T-helper 1 cell (primary cell): ENCODE measurements around the gene GTF2H4.
"Not testable (repeated sequence)": the region's sequence is repeated elsewhere in the genome, so short reads cannot be mapped to it uniquely, and the experiment has no call there.

Source experiments
- DNase-seq, 5 donors: peaks; one replicate each; pipeline ENCODE4 v3.0.0-alpha.2; 2012 to 2020
- total RNA-seq, 4 donors: gene quantifications; one replicate each; lab custom pipeline; 2026; lab: John Stamatoyannopoulos, UW

The GTF2H4 gene
- total RNA-seq = 0 to 0.54 (median 0.11) reads per million in 4 donors

DNA sequence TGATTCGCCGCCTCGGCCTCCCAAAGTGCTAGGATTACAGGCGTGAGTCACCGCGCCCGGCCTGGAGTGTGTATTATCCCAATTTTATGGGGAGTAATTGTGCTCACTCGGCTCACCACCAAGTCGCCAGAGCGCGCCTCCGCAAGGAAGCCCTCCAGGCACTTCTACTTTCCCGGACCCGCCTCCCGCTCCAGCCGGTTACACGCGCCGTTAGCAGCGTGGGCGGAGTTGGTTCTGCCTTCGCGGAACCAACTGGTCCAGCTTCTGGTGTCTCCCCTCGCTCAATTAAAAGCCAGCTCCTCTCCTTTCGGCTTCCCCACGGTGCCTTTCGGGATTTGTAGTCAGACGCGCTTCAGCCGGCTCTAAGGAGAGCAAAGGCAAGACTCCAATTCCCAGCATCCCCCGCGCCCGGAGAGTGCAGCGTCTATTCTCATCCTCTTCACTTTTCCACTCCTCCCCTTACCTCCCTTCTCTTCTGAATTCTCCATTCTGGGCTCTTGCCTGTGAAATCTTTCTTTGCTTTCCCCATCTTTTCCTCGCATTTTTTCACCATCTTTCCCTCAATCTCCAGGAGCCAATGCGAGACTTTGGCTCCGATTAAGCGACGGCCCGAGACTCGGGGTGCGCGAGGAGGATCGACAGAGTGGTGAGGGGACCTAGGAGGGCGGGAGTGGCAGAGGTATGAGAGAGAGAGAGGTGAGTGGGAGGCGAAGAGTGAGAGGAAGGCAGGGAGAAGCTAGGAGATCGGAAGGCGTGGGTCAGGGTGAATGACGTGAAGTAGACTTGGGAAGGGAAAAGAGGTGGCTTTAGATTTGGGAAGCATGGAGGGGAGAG lies at the start of gene GTF2H4:
GTF2H4 (plus strand) TSS at position 450 of the 834 bp plus-strand sequence.
- peak; percentile 83 to 98 (median 93) for DNase-seq

DNA sequence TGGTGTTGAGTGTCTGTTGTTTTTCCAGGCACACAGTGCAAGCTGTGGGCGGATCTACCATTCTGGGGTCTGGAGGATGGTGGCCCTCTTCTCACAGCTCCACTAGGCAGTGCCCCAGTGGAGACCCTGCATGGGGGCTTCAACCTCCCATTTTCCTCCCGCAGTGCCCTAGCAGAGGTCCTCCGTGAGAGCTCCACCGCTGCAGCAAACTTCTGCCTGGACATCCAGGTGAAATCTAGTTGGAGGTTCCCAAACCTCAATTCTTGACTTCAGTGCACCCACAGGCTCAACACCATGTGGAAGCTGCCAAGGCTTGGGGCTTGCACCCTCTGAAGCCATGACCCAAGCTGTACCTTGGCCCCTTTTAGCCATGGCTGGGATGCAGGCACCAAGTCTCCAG lies 48.3 kb upstream of the GTF2H4 start:
- DNase-seq = not testable (repeated sequence)

DNA sequence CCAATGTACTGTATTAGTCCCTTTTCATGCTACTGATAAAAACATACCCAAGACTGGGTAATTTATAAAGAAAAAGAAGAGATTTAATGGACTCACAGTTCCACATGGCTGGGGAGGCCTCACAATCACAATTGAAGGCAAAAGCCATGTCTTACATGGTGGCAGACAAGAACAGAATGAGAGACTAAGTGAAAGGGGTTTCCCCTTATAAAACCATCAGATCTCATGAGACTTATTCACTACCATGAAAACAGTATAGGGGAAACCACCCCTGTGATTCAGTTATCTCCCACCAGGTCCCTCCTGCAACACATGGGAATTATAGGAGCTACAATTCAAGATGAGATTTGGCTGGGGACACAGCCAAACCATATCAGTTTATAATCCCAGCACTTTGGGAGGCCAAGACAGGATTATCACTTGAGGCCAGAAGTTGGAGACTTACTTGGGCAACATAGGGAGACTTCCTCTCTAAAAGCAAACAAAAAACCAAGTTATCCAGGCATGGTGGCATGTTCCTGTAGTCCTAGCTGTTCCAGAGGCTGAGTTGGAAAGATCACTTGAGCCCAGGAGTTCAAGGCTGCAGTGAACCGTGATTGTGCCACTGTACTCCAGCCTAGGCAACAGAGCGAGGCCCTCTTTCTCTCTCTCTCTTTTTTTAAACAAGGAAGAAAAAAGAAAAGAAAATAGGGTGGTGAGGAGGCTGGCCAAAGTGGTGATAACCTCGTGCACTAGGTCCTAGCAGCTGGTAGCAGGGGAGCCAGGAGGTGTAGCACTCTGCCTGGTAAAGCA lies 46.6 kb upstream of the GTF2H4 start:
- no peak for DNase-seq

DNA sequence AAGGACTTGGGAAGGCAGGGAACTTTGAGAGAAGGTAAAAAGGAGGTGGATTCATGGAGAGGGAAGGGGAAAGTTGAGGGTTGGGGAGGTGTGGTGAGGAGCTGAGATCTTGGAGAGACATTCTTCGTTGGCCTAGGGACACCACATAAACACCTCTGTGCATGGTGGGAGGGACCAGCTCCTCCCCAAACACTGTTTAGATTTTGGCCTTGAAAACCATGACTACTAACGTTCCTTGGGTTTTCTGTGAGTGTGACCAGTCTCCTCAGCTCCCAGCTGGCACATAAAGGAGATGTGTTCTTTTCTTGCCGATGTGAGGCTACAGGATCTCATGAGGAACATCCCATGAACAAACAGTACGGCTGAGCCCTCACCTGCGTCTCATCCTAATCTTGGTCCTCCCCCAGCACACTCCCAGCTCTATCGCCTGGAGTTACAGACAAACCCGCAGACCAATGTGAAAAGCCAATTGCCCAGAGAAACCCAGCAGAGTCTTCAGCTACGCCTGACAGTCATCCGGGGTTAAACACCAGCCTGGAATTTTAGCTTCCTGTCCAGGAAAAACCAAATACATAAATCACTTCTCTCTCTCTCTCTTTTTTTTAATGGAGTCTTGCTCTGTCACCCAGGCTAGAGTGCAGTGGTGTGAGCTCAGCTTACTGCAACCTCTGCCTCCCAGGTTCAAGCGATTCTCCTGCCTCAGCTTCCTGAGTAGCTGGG lies 45.7 kb upstream of the GTF2H4 start:
- no peak for DNase-seq

DNA sequence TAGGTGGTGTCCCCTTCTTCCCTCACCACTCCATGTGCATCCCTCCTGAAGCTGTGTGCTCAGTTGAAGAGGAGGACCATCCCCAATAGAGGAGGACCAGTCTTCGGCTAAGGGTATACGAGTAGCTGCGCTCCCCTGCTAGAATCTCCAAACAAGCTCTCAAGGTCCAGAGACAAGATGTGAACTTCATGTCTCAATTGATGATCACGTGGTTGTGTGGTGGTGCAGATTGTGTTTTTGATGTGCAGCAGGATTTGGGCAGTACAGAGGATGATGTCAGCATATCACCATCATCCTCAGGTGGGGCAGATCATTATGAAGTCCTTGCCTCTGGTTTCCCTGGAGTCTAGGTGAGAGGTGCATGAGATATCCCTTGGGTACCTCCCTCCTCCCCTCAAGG lies 43.7 kb upstream of the GTF2H4 start:
- DNase-seq = no peak

DNA sequence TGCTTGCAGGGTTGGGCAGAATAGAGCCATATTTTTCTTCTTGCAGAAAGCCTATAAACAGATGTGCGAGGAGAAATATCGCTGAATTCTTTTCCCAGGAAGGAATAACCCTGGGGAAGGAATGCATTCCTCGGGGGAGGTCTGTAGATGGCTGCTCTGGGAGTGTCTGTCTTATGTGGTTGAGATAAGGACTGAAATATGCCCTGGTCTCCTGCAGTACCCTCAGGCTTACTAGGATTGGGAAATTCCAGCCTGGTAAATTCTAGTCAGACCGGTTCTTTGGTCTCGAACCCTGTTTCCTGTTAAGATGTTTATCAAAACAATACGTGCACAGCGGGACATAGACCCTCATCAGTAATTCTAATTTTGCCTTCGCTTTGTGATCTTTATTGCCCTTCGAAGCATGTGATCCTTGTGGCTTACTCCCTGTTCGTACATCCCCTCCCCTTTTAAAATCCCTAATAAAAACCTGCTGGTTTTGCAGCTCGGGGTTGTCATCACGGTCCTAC lies 38.7 kb upstream of the GTF2H4 start:
- not testable (repeated sequence) for DNase-seq

DNA sequence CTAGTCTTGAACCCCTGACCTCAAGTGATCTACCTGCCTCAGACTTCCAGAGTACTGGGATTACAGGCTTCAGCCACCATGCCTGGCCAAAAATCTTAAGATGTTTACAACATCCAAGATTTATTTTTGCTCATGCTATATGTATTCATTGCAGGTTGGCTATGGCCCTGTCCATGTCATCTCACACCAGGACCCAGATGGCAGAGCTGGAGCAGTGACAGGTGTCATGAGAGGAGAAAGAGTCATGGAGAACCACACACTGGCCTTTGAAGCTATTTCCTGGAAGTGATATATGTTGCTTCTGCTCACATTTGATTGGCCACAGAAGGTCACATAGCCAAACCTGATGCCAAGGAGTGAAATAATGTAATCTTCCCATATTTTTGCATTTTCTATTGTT lies 37.5 kb upstream of the GTF2H4 start:
- no peak for DNase-seq

DNA sequence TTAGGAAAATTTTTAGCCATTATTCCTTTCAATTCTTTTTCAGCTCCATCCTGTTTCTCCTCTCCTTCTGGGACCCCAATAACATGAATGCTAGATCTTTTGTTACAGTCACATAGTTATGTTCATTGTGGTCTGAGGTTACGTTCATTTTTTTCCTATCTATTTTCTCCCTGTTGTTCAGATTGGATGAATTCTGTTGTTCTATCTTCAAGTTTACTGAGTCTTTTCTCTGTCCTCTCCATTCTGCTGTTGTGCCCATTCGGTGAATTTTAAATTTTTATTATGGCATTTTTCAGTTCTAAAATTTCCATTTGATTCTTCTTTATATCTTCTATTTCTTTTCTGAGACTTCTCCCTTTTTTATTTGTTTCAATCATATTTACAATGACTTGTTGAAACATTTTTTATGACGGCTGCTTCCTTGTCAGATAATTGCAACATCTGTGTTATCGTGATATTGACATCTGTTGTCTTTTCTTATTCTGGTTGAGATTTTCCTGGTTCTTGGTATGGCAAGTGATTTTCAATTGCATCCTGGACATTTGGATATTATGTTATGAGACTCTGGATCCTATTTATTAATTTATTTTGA lies 36.3 kb upstream of the GTF2H4 start:
- no peak for DNase-seq

DNA sequence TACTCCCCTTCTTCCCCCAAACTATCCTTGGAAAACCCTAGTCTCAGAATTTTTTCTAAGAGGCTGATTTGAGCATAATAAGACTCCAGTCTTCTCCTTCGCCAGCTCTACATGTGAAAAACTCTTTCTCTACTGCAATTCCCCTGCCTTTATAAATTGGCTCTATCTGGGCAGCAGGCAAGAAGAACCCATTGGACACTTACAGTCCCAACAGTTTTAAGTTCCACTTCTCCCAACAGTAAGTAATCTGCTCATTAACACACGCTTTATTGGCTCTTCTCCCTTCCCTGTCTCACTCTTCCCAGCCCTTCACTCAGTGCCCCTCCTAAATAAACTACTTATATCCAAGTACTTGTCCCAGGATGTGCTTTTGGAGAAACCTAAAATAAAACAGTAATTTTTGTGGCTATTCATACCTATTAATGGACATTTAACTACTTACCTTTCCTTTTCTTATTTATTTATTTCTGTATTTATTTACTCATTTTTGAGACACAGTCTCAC lies 34.8 kb upstream of the GTF2H4 start:
- no peak for DNase-seq

DNA sequence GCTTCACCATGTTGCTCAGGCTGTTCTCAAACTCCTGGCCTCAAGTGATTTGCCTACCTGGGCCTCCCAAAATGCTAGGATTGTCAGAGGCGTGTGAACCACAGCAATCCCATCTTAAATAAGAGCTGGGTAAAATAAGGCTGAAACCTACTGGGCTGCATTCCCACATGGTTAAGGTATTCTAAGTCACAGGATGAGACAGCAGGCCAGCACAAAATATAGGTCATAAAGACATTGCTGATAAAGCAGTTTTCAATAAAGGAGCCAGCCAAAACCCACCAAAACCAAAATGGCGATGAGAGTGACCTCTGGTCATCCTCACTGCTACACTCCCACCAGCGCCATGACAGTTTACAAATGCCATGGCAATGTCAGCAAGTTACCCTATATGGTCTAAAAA lies 34.2 kb upstream of the GTF2H4 start:
- not testable (repeated sequence) for DNase-seq

DNA sequence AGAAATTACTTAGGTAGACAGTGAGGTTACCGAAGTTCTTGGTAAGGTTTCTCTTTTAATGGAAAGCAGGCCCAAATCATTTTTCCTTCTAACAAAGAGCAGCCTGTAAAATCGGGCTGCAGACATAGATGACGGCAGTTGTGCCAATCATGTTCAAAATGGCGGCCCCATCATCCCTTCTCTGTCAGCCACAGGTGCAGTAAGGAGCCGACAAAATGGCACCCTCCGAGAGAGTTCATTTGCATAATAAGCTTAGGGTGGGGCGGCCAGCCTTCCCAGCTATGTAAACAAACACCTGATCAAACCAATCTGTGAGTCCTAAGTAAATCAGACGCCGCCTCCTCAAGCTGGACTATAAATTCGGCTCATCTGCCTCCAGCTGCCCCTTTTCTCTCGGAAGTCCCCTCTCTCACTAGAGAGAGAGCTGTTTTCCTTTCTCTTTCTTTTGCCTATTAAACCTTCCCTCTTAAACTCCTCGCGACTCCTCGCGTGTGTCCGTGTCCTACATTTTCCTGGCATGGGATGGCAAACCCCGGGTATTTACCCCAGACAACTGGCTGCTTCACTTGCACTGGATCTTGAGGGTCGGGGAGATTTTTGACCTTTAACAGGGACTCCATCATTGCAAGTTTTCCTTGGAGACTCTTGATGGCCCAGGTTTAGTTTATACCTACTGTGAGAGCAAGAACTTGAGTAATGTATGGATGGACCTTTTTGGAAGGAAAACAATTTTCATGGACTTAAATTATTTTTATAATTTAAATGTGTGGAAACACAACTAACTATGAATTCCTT lies 32.6 kb upstream of the GTF2H4 start:
- DNase-seq = no peak

DNA sequence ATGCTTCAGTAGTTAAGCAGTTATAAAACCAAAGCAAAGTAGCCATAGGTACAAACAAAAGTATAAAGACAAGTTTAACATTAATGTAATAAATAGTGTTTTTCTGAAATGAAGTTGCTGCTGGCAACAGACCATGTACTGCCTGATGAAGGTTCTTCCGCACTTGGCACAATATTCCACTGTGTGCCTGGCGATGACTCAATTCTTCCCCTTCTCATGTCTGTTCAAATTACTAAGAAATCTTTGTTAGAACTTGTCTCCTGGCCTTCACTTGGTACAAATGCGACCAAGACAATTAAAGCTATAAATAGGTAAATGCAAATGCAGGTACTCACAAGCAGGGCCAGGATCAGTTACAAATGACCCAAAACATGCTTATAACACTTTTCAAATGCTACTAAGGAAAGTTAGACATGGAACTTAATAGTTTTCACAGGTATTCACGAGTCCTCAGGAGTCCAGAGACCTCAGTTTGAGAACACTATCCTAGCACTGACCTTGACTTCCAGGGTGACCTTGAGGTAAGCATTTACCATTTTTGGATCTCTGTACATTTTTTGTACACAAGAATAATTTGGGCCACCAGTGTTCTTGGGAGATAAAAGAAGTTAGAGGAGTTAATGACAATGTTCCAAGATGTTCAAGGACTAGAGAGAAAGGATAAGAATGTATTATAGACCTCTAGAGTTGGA lies 31.8 kb upstream of the GTF2H4 start:
- no peak for DNase-seq

DNA sequence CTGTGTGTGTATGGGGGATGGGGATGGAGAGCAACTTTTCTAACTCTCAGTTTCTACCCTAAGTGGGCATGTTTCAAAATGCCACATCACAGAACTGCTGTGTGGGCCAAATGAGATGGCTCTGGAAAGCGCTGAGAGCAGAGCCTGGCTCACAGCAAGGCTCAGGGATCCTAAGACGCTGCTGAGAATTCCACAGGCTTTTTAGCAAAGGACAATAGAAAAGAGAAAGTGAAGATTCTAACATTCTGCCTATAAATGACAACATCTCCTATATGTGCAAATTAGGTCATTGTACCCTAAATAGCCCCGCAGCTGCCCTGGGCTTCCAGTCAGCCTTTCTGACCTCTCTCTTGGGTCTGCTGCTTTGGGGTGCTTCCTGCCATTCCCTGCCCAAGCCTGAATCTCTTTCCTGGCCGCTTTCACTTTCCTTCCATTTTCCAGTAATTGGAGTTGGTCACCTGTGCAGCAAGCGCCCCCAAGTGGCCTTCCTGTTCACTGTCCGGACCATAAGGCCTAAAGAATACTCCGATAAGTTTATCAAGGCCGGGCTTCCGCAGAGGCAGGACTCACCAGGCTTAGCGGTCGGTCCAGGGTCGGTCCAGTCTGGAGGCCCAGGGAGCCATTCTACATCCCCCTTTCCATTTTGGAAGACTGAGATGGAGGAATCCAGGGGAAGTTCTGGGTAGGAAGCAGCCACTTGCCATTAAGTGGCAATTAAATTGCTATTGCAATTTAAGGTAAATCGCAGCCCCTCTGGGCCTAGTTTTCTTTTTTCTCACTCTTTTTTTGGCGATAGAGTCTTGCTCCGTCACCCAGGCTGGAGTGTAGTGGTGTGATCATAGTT lies 30.4 kb upstream of the GTF2H4 start:
- peak; percentile 46 to 73 (median 58) for DNase-seq

DNA sequence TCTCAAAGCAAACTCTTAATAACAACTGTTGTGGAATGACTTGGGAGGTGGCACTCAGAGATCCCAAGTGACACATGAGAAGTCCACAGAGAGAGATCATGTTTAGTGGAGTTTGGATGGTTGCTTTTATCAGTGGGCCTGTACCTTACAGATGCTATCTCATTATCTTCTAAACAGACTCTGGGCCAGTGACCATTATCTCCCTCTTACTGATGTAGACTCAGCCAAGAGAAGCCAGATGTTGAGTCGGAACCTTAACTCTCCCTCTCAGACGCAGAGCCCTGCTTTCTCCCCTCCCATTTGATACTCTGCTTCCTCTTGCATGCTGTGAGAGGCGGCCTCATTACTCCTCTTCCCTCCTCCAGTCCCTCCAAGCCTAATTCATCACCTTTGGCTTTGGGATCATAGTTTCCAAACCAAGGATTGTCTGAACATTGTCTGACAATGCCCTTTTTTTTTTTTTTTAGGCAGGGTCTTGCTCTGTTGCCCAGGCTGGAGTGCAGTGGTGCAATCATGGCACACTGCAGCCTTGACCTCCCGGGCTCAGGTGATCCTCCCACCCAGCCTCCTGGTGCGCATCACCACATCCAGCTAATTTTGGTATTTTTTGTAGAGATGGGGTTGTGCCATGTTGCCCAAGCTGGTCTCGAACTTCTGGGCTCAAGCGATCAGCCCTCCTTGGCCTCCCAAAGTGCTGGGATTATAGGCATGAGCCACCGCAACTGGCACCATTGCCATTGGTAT lies 28.2 kb upstream of the GTF2H4 start:
- no peak for DNase-seq

DNA sequence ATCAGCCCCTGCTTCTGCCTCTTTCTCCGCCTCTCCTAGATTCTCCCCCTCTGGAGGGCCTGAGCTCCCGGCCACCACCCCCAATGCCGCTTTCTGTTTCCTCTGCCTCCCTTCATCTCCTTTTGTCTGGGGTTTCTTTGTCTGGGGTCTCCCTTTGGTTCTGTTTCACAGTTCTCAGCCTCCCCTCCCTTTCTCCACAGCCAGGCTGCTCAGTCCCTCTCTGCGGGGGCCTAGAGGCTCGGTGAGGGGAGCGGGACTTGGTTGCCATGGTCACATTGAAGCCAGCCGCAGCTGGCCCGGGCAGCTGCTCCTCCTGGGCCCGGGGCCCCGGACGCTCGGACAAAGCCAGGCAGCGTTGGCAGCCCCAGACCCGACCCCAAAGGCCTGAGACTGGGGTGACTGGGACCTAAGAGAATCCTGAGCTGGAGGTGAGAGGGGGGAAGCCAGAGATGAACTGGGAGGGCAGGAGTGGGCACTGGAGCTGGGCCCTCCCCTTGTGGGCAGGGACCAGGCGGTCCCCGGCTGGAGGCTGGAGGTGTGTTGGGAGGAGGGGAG lies 27.2 kb upstream of the GTF2H4 start:
- no peak for DNase-seq

DNA sequence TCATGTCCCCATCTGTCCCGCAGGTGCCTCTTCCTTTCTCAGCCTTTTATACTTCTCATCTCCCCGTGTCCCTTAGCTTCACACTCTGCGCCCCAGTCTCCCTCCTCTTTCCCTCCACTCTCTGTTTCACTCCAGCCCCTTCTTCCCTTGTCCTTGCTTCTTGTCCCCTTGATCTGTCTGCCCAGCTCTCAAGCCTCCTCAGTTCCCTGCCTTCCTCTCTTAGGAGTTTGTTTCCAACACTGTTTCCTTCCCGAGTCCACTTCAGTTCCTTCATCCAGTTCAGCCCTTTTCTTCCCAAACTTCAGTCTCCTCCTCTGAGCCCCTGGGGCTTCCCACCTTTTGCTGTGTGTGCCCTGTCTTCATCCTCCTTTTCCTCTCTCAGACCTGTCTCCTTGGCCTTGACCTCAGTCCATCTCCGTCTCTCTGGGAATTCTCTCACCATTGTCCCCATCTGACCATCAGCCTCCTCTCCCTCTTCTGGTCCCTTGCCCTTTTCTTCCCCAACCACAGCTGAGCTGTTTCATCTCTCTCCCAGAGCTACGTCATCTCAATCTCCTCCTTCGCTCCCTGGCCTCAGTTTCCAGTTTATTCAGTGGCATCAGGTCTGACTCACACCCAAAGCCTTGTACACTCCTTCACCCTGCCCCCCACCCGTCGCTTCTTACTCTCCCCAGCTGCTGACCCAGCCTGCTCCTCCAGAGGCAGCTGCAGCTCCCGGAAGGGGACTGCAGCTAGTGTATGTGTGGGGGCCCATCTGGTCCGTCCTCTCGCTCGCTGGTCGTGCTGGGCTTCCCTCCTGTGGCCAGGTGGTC lies 26.4 kb upstream of the GTF2H4 start:
- DNase-seq = no peak

DNA sequence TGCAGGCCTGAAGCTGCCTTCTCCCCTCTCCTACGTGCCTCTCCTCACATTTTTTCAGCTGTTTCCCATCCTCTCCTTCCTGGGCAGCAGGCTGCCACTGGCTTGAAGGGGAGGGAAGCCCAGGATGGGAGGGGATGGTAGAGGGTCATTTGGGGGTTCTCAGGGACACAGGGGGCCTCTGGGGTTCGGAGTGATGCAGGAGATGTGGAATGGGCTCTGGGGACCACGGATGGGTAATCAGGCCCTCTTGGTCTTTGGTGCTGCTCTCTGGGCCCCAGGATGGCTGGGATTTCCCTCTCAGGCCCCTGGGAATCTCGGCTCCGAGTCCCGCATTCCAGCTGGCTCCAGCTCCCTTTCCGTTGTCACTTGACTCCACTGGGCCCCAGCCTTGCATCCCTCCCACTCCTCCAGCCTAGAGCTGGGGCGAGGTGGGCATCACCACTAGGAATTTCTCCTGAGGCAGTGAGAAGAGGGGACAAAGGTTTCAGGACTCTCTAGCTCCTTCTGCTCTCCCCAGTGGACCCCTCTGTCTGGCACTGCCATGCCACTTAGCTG lies 25.7 kb upstream of the GTF2H4 start:
- DNase-seq = no peak
